H1 (cell line): ENCODE data around the gene ASCC3.
"Not testable (repeated sequence)": the region's sequence is repeated elsewhere in the genome, so short reads cannot be mapped to it uniquely, and the experiment has no call there.

Experiments used
- EGR1 ChIP-seq: IDR thresholded peaks from 2 replicates; pipeline ENCODE4 v1.6.1; 2011; ENCODE audit warnings: low read depth, low read length, borderline replicate concordance
- EZH2 ChIP-seq: fragments of 200-600 bp; sonication (generic); IDR thresholded peaks from 2 replicates; pipeline ENCODE4 v1.7.1; 2012; ENCODE audit warnings: low read depth, mild to moderate bottlenecking, moderate library complexity, low read length, inconsistent platforms; ENCODE audit not compliant: severe bottlenecking
- MAX ChIP-seq: IDR thresholded peaks from 2 replicates; pipeline ENCODE4 v1.6.1; 2012; ENCODE audit warnings: inconsistent platforms
- PHF8 ChIP-seq: fragments of 200-600 bp; sonication (generic); conservative IDR thresholded peaks from 2 replicates; pipeline ENCODE4 v1.7.1; 2012; ENCODE audit warnings: low read depth, mild to moderate bottlenecking, inconsistent platforms, low read length, moderate library complexity
- SP2 ChIP-seq: IDR thresholded peaks from 2 replicates; pipeline ENCODE4 v1.6.1; 2012; ENCODE audit warnings: mild to moderate bottlenecking, low read length, inconsistent platforms
- TEAD4 ChIP-seq: IDR thresholded peaks from 2 replicates; pipeline ENCODE4 v1.6.1; 2012; ENCODE audit warnings: low read depth, low read length, inconsistent platforms, mixed read lengths

DNA sequence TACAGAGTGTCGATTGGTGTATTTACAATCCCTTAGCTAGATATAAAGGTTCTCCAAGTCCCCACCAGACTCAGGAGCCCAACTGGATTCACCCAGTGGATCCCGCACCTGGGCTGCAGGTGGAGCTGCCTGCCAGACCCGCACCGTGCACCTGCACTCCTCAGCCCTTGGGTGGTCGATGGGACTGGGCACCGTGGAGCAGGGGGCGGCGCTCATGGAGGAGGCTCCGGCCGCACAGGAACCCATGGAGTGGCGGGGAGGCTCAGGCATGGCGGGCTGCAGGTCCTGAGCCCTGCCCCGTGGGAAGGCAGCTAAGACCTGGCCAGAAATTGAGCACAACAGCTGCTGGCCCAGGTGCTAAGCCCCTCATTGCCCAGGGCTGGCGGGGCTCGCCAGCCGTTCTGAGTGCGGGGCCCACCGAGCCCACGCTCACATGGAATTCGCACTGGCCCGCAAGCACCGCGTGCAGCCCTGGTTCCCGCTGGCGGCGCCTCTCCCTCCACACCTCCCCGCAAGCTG, 52.0 kb downstream of the ASCC3 start:
- not testable (repeated sequence) for TF ChIP-seq PHF8, SP2, EGR1, EZH2, MAX, TEAD4
